Endometrial microvascular endothelial cells (primary cell): ENCODE results near the gene CIDEB. TPM values are rescaled to one million over a fixed set of nuclear protein-coding genes. Genes with fewer than 3 reads are reported as not detected.

Source experiments
- in situ Hi-C: cut with HindIII; loops from 2 replicates; pipeline ENCODE4 v1.10.0; 2017; ENCODE audit warnings: low sequenced_read_pairs, low pct_unique_long_range_greater_than_20kb; ENCODE audit errors: inconsistent ontology term
- total RNA-seq: library from RNA; depleted of rRNA; stranded (reverse); fragments of >200 nt; gene quantifications from one replicate; pipeline ENCODE4 v1.2.3, GENCODE V29; 2015; ENCODE audit errors: inconsistent ontology term

CIDEB gene
- total RNA-seq, 1 donor from 2014 or later, result 20.7 TPM

- in situ Hi-C loops, result no loop called here
Measured at GRCh38 chr14:24277606-24278321, 30.0 kb downstream of the CIDEB start.

GRCh38 chr14:24277071-24277470 is 30.7 kb downstream of the CIDEB start:
- in situ Hi-C loops, result no loop called here

DNA sequence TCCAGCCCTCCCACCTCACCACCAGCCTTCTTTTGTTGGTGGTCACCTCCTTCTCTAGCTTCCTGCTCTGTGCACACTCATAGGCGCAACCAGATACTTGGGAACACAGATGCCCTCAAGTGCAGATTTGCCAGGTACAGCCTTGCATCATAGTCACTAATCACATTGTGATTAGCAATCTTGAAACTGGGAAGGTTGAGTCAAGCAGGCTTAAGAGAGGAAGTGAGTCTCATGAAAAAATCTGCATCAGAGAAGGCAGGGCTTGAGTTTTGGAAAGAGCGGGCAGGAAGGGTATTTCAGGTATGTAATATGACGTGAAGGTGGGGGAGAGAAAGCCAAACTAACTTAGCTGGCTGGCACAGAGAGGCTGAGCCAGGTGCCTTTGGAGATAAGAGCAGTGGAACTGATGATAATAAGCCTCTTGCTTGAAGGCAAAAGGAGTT is 33.7 kb downstream of the CIDEB start:
- in situ Hi-C loops, result no loop called here

- in situ Hi-C loops, result no loop called here
Measured at GRCh38 chr14:24273422-24273998, 34.3 kb downstream of the CIDEB start.

DNA sequence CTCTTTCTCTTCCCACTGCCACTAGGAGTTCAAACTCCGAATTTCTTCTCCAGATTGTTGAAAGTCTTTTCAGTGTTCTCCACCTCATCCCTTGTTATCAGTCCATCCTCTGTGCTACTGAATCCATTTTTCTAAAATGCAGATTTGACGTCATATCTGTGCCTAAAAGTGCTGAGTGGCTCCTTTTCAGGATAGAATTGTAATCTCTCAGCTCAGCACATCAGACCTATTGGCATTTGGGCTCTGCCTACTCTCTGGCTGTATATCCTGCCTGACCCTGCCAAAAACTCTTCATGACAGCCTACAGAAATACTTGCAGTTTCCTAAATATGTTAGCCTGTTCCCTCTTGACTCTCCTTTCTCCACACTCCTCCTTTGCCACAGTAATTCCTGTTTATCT is 35.3 kb downstream of the CIDEB start:
- in situ Hi-C loops, result no loop called here

DNA sequence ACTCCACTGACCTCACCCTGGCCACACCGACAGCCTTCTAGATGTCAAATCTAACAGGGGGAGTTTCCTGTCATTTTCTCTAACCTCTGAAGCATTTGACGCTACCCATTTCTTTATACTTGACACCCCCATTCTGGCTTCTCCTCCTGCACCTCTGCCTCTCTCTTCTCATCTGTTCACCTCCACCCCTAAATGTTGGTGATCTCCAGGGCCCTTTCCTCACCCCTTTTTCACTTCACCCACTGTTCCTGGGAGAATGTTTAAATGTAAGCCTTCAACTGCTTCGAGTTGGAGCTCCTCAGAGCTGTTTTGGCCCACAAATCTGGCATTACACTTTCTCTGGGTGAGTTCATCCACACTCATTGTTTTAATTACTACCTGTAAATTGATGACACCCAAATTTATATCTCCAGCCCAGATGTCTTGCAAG is 35.9 kb downstream of the CIDEB start:
- in situ Hi-C loops, result no loop called here

DNA sequence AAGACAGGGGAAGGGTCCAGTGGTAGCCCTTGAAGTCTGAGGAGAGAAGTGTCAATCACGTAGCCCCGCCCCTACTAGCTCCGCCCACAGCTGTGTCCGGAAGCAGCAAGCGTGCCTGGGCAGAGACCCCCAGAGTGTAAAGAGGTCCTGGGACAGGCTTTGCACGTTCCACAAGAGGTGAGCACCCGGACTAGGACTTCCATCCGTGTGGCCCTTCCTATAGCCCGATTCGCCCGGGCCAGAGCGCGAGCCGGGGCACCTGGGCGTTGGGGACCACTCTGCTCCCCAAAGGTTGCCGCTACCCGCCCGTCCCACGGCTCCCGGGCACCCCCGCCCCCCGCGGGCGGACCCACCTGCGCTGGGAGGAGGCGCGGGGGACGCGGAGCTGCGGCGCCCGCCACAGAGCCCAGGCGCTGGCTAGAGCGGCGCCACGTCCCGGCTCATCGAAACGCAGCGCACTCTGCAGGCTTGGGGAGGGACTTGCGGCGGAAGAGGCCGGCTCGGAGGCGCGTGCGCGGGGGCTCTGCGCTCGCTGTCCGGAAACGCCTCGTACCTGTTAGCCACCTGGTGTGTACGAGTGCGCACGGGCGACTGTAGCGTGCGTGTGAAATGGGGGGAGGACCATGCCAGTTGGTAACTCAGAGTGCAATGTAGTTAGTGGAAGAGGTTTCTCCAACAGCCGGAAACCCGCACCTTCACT is 36.5 kb downstream of the CIDEB start, which contains the start of gene RABGGTA:
RABGGTA (minus strand) TSS at position 464 of the 700 bp plus-strand sequence. CDS start 482 bp downstream, outside the sequence.
- in situ Hi-C loops, result no loop called here

DNA sequence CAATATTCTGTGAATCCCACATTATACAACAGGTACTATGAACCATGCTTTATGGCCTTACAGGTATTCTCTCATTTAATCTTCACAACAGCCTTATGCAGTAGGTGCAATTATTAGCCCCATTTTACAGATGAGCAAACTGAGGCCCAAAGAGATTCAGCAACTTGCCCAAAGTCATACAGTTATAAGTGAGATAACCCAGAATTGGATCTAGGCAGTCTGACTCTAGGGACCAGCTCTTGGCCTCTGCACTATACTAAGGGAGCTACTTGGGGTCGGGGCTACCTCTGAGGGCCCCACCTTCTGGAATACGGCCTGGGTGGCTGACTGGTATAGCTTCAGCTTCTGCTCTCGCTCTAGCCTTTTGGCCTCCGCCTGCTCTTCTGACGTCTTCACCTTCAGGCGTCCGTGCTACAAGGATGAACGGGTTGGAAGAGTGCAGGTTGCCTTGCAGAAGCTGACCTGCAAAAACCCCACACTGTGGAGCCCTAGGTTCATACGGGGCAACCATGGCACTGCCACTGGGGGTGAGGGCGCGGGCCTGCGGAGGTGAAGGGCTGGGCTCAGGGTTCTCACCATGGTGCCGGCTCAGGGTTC is 37.1 kb downstream of the CIDEB start:
- in situ Hi-C loops, result no loop called here

- in situ Hi-C loops, result no loop called here
Measured at GRCh38 chr14:24269910-24270536, 37.8 kb downstream of the CIDEB start.

DNA sequence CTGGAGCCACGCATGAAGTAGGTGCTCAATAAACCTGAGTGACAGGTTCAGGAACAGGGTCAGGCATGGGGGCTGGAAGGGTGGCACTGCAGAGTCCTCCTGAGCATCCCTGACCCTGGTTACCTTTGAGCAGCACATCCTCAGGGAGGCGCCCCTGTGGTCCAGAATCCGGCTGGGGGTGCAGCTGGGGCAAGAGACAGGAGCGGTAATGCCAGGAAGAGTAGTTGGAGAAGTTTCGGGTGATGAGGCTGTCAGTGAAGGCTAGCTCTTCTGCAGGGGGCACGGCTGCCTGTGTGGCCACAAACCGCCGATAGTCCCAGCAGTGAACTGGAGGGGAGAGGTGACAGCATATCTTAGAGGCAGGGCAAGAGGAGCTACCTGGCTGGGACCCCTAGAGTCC is 38.4 kb downstream of the CIDEB start:
- in situ Hi-C loops, result no loop called here

- in situ Hi-C loops, result no loop called here
Measured at GRCh38 chr14:24268225-24268624, 39.6 kb downstream of the CIDEB start.

DNA sequence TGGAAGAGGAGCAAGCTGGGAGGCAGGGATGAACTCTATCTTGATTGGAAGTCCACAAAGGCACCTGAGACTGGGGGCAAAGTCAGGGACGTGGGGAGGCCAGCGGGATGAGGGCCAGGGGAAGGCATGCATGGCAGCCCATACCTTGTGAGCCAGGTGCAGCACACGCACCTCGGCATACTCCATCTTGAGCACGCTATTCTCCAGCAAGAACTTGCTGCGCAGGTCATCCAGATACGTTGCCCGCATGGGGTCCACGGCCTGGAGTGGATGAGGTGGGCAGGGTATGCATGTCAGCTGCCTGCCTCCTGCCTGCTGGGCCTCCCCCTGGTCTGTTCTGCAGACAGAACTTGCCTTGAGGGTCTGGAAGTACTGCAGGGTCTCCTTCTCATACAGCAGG is 40.3 kb downstream of the CIDEB start:
- in situ Hi-C loops, result no loop called here

GRCh38 chr14:24266344-24267244 is 41.2 kb downstream of the CIDEB start:
- in situ Hi-C loops, result no loop called here

DNA sequence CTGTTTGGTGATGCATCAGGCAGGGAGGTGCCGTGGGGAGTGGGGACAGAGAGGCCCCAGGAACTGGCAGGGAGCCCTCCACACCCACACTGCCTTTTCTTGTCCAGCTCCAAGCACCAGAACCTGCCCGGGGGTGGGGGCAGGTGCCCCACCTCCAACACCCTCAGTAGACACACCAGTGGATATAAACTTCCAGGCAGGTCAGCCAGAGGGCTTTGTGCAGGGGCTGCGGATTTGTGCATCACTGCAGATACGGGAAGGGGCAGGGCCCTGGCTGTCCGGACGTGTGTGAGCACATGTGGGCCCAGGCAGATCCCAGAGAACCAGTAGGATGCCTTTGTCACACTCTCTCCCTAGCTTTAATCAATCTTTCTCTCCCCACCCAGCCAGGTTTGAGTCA is 43.5 kb downstream of the CIDEB start:
- in situ Hi-C loops, result no loop called here

DNA sequence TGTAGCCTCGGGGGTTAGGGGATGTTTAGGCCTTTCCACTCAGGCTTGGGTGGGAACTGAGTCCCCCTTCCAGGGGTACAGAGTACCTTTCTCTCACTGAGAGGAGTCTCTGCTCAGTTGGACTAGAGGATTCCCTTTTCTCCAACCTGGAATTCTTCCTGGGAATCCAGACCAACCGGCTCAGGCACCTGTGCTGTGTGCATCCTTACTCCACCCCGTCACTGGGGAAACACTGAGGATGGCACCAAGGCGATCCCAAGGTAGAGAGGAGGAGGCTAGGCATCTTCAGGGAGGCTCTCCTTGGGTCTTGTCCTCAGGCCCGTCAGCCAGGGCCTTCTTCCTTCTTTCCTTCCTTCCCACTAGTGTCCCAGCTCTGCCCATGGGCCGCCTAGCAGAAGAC is 43.9 kb downstream of the CIDEB start:
- in situ Hi-C loops, result no loop called here

DNA sequence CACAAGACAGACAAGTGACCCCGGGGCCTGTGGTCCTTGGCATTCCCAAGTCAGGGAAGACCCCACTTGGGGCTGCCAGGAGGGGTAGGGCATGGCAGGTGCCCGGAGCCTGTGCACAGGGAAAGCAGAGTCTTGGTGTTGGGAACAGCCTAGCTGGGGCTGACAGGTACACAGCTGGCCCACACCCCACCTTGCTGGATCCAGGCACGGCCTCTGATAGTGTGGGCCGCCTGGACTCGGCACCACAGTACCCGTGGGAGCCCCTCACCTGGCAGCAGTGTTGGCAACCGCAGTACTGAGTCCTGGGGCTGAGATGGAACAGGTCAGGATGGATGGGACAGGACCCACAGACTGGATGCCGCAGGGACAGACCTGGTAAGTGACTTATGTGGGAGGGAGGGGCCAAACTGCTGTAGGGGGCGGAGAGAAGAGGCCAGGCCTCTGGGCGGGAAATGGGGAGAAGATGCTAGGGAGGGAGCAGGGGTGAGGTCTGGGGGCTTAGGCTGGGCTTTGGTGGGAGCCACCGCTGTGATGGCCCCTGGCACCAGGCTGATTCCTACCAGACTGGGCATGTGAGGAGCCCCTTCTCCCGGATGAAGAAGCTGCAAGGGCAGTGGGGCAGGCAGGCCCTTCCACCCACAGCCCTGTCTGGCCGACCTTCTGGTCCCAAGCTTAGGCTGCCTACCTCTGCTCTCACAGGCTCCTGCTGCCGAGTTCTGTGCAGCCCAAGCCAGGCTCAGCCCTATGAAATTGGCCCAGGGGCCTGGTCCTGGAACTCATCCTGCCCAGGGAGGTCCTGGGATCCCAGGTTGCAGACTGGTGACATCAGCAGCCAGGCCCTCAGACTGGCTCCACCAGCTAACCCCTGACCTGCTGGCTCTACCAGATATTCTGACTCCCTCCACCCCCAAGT is 44.7 kb downstream of the CIDEB start, which contains the start of gene TGM1:
TGM1 (minus strand) TSS at position 357 of the 913 bp plus-strand sequence. CDS start 825 bp downstream, outside the sequence.
- in situ Hi-C loops, result no loop called here

DNA sequence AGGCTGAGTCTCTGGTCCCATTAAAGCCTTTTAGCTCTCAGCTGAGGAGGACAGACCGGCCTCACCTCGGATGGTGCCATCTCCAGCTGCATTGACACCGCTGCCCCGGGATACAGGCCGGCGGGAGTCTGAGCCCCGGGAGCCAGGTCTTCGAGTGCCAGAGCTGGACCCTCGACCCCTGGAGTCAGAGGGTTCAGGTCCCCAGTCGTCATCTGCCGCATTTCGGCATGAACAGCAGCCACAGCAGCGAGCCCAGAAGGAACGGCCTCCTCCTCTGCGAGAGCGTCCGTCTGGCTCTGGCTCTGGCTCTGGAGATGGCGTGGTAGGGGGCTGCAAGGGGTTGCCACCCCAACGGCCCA is 45.8 kb downstream of the CIDEB start:
- in situ Hi-C loops, result no loop called here
